AG04450 (cell line): ENCODE measurements around the gene AKTIP. TPM values are rescaled to one million over a fixed set of nuclear protein-coding genes. Genes with fewer than 3 reads are reported as not detected.

ENCODE experiments used
- CTCF ChIA-PET: fragments of 300-600, 350-600 bp; formaldehyde crosslinking; extraction: SDS; loops from one replicate; lab custom pipeline; 2022; ENCODE audit warnings: antibody characterized with exemption, inconsistent platforms; lab: Charles Lee
- POLR2A ChIA-PET: fragments of 350-600 bp; formaldehyde crosslinking; extraction: SDS; loops from one replicate; lab custom pipeline; 2021; ENCODE audit warnings: antibody characterized with exemption, inconsistent platforms; lab: Yijun Ruan, JAX
- DNase-seq: peaks from one replicate; pipeline ENCODE4 v3.0.0-alpha.2; 2011; ENCODE audit warnings: low read depth, low spot score
- H3K27ac ChIP-seq: one replicate; pipeline ENCODE4 v1.5.1; 2012; ENCODE audit warnings: low read depth, low read length, control low read depth
- H3K27me3 ChIP-seq: one replicate; pipeline ENCODE4 v1.6.0; 2012; ENCODE audit warnings: low read length; ENCODE audit not compliant: control insufficient read depth, insufficient read depth
- H3K4me3 ChIP-seq: 2 replicates; pipeline ENCODE4 v1.5.1; 2011; ENCODE audit warnings: mild to moderate bottlenecking, low read depth, low read length, control low read depth
- H3K9me3 ChIP-seq: 2 replicates; pipeline ENCODE4 v1.5.1; 2012; ENCODE audit warnings: low read length; ENCODE audit not compliant: control insufficient read depth, insufficient read depth
- polyA plus RNA-seq: library from polyadenylated mRNA; depleted of rRNA; stranded (reverse); fragments of >200 nt; gene quantifications from 2 replicates; pipeline ENCODE4 v1.2.3, GENCODE V29; 2011
- TF ChIP-seq, protein P1 (sequence below): IDR thresholded peaks from 2 replicates; pipeline ENCODE4 v1.5.1; 2011; ENCODE audit warnings: low read depth, low read length, control low read depth, inconsistent platforms

Gene AKTIP
- polyA plus RNA-seq, 1 experiment, result 27.2 TPM

DNA sequence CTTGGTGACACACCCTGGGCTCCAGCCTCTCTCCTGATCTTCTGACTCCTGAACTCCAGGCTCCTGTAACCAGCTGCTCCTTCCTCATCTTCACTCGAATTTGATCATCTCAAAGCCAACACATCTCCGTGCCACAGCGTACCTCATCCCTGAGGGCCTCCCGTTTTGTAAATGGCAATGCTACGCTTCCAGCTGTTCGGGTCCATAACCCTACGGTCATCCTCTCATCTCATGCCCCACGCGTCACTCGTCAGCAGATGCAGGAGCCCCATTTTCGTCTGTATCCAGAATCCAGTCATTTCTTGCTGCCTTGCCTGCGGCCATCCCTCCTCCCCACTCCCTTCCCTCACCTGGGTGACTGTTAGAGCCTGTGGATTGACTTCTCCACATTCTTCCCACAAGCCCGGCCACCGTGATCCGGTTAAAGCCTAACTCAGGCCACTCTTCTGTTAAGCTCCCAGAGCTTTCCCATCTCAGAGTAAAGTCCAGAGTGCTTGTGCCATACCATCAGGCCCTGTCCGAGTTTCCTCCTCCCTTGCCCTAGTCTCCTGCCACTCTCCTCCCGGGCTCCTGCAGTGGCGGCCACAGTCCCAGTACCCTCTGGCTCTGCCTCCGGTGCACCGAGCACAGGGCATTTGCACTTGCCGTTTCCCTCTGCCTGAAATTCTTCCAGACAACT is 20.3 kb upstream of the AKTIP start:
- TF ChIP-seq, protein P1, sequence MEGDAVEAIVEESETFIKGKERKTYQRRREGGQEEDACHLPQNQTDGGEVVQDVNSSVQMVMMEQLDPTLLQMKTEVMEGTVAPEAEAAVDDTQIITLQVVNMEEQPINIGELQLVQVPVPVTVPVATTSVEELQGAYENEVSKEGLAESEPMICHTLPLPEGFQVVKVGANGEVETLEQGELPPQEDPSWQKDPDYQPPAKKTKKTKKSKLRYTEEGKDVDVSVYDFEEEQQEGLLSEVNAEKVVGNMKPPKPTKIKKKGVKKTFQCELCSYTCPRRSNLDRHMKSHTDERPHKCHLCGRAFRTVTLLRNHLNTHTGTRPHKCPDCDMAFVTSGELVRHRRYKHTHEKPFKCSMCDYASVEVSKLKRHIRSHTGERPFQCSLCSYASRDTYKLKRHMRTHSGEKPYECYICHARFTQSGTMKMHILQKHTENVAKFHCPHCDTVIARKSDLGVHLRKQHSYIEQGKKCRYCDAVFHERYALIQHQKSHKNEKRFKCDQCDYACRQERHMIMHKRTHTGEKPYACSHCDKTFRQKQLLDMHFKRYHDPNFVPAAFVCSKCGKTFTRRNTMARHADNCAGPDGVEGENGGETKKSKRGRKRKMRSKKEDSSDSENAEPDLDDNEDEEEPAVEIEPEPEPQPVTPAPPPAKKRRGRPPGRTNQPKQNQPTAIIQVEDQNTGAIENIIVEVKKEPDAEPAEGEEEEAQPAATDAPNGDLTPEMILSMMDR, result no peak
- DNase-seq, result no peak
- POLR2A ChIA-PET, result no interaction called here
- H3K27me3 ChIP-seq, result no peaks in the 10 kb centered on the region
- CTCF ChIA-PET, result interaction anchor here (1.4 kb wide), 1 partner anchor 27 kb away, joined by 3 read pairs; no protein-coding TSS in a partner anchor
- H3K4me3 ChIP-seq, result no peak overlapping the region
- H3K9me3 ChIP-seq, result no peaks in the 10 kb centered on the region
- H3K27ac ChIP-seq, result no peak overlapping the region

DNA sequence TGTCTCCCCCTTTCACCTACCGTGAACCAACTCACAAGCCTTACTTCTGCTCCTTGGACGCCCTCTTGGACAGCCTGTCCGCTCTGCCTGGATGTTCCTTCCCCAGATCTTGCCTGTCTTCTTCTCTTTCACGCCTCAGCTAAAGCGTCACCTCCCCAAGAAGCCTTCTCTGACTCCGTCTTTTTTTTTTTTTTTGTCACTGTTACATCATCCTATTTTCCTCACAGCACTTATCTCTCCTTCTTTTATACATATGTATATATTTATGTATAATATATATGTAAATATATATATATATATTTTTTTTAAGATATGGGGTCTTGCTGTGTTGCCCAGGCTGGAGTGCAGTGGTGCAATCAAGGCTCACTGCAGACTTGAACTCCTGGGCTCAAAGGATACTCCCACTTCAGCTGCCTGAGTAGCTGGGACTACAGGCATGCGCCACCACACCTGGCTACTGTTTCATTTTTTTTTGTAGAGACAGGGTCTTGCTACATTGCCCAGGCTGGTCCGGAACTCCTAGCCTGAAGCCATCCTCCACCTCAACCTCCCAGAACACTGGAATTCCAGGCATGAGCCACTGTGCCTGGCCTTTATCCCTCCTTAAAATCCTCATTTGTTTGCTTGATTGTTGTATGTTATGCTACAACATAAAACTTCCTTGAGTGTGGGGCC is 16.5 kb upstream of the AKTIP start:
- ChIA-PET POLR2A (no interaction called here), CTCF (interaction anchor here (0.6 to 2.9 kb wide), 2 partner anchors 10 to 1836 kb away, joined by 3 to 16 read pairs; no protein-coding TSS in a partner anchor)
- TF ChIP-seq, protein P1, result no peak

DNA sequence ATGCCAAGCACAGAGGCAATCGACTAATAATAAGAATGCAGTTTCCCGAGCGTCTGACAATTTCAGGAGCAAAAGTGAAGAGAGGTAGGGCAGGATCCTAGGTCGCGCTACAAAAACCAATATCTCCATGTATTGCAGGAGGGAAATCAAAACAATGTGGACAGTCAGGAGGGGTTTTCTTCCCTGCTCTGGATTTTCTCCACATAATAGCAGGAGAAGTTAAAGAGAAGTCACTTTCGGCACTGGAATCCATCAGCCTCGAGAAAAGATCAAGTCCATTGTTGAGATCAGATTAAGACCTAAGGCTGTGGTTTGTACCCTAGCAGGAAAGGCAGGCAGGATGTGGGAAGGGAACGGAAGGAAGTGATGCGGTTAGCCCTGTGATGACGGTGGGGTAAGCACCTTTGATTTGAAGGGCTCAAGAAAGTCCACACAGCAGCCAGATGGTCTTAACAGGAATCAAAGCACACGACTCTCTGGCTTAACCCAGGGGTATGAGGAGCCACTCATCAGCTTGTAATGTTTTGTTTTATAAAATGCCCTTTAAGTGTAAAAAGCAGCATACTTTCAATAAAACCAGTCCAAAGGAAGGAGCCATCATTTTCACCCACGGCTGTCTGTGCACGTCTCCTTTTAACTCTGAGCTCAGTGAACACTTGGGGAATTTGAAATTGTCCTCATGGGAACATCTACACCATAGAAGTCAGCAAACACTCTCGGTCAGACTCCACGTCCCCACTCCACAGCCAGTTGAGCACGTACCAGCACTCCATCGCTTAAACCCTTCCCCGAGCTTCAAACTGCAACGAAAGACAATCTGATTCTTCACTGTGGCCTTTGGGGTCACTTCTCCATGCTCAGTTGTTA is 15.8 kb upstream of the AKTIP start:
- no peak overlapping the region for H3K4me3 ChIP-seq
- H3K9me3 ChIP-seq, result no peaks in the 10 kb centered on the region
- ChIA-PET POLR2A (no interaction called here), CTCF (interaction anchor here (0.6 to 2.9 kb wide), 2 partner anchors 9 to 1837 kb away, joined by 3 to 16 read pairs; no protein-coding TSS in a partner anchor)
- H3K27me3 ChIP-seq, result no peaks in the 10 kb centered on the region
- DNase-seq, result no peak
- TF ChIP-seq, protein P1, result no peak
- no peak overlapping the region for H3K27ac ChIP-seq

More for the DNA sequence above, 16.5 kb upstream of the AKTIP start:
- Histone ChIP-seq H3K27me3 (no peaks in the 10 kb centered on the region), H3K4me3 (no peak overlapping the region), H3K9me3 (no peaks in the 10 kb centered on the region), H3K27ac (no peak overlapping the region)
- DNase-seq, result no peak

DNA sequence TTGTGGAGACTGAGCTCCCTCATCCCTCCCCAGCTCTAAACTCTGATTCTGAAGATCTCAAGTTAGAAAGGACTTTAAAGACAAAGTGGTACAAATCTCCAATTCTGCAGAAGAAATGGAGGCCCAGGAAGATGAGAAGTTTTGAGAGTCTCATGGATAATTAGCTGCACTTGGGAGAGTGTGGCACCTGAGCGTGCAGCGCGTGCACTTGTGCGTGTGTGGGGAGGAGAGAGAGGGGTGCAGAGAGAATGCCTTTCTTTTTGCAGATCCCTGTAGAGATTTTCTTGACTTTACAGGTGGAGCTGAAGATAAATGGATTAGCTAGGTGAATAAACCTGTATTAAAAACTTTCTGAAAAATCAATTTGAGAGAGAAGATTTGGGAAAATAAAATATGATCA is 14.8 kb upstream of the AKTIP start:
- no peak overlapping the region for H3K27ac ChIP-seq
- no peak overlapping the region for H3K4me3 ChIP-seq
- no peak for DNase-seq
- no peaks in the 10 kb centered on the region for H3K27me3 ChIP-seq
- CTCF ChIA-PET, result interaction anchor here (2.9 kb wide), 1 partner anchor 8 kb away, joined by 16 read pairs; no protein-coding TSS in a partner anchor
- POLR2A ChIA-PET, result no interaction called here
- no peaks in the 10 kb centered on the region for H3K9me3 ChIP-seq
- TF ChIP-seq, protein P1, result no peak
